Breast epithelium (tissue), 4 donors: ENCODE results near the gene CRYM. TPM values are rescaled to one million over a fixed set of nuclear protein-coding genes. Genes with fewer than 3 reads are reported as not detected.
"Not testable (repeated sequence)": the region's sequence is repeated elsewhere in the genome, so short reads cannot be mapped to it uniquely, and the experiment has no call there.

Experiments
- DNase-seq, 2 donors: peaks; one replicate each; pipeline ENCODE4 v3.0.0-alpha.2; 2019; ENCODE audit warnings: low spot score in 2 of 2
- H3K27ac ChIP-seq, 2 donors: fragments of 200-600 bp; sonication (generic) in 1 of 2; one replicate each; pipeline ENCODE4 v1.5.1; 2016 to 2019; ENCODE audit warnings: mild to moderate bottlenecking in 1 of 2
- H3K27me3 ChIP-seq, 2 donors: fragments of 200-600 bp; sonication (generic) in 1 of 2; one replicate each; pipeline versions ENCODE4 v1.5.1 to v1.6.0; 2017 to 2019; ENCODE audit warnings: control low read depth in 1 of 2, mild to moderate bottlenecking in 1 of 2
- H3K36me3 ChIP-seq: fragments of 200-600 bp; one replicate; pipeline ENCODE4 v1.5.1; 2019
- H3K4me1 ChIP-seq, 2 donors: fragments of 200-600 bp; sonication (generic); one replicate each; pipeline ENCODE4 v1.5.1; 2016 to 2019; ENCODE audit warnings: control low read depth in 1 of 2
- H3K4me3 ChIP-seq, 3 donors: fragments of 200-600 bp; sonication (generic); 1 replicate in 2 of 3; 2 replicates in 1 of 3; pipeline ENCODE4 v1.5.1; 2016 to 2019; ENCODE audit warnings: mild to moderate bottlenecking in 3 of 3, moderate library complexity in 2 of 3
- H3K9me3 ChIP-seq, 2 donors: fragments of 200-600 bp; sonication (generic) in 1 of 2; one replicate each; pipeline ENCODE4 v1.5.1; 2016 to 2019; ENCODE audit warnings: control low read depth in 1 of 2
- CTCF ChIP-seq, 3 donors: fragments of 450-650 bp; IDR thresholded peaks; one replicate each; pipeline ENCODE4 v1.5.1; 2016 to 2017; ENCODE audit warnings: antibody characterized with exemption in 3 of 3, mild to moderate bottlenecking in 3 of 3, moderate library complexity in 3 of 3
- POLR2A ChIP-seq: fragments of 450-650 bp; IDR thresholded peaks from one replicate; pipeline ENCODE4 v1.6.1; 2016; ENCODE audit warnings: antibody characterized with exemption, mild to moderate bottlenecking, moderate library complexity
- POLR2AphosphoS5 ChIP-seq, 3 donors: sonication (generic); formaldehyde crosslinking; IDR thresholded peaks; one replicate each; pipeline ENCODE4 v1.6.1; 2017; ENCODE audit warnings: antibody characterized with exemption in 3 of 3
- intact Hi-C: fragments of 100-400 bp; cut with DNase I; formaldehyde crosslinking; loops from one replicate; pipeline ENCODE4 v1.15.1; 2023; ENCODE audit warnings: low total_unique reads
- total RNA-seq, 3 donors: library from RNA; depleted of rRNA; stranded (reverse); fragments of >200 nt; gene quantifications; one replicate each; pipeline ENCODE4 v1.1.0, GENCODE V29; 2016

Gene CRYM
- total RNA-seq, 3 donors from 2014 or later: 0.98 to 5.0 (median 2.6) TPM

DNA sequence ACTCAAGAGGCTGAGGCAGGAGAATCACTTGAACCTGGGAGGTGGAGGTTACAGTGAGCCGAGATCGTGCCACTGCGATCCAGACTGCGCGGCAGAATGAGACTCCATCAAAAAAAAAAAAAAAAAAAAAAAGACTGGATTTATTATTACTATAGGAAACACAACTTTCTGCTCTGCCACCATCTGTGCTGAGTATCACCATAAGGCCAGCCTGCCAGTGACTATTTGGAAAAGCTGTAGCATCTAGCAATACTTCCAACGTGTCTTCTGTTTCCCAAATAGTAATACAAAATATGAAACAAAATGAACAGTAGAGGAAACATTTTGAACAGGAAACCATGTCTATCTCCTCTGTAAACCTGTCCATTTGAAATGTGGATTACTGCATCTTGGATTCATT is 43.6 kb upstream of the CRYM start:
- H3K36me3 ChIP-seq: no peaks in the 10 kb centered on the region
- no peaks in the 10 kb centered on the region for H3K27me3 ChIP-seq
- TF ChIP-seq CTCF (IDR thresholded peaks at IDR 0.05) (no peak), POLR2A (no peak), POLR2AphosphoS5 (IDR thresholded peaks at IDR 0.05) (no peak)
- intact Hi-C loops: no loop called here
- H3K4me1 ChIP-seq: no peaks in the 10 kb centered on the region
- no peak overlapping the region for H3K27ac ChIP-seq
- no peaks in the 10 kb centered on the region for H3K9me3 ChIP-seq
- no peak overlapping the region for H3K4me3 ChIP-seq
- DNase-seq: no peak

DNA sequence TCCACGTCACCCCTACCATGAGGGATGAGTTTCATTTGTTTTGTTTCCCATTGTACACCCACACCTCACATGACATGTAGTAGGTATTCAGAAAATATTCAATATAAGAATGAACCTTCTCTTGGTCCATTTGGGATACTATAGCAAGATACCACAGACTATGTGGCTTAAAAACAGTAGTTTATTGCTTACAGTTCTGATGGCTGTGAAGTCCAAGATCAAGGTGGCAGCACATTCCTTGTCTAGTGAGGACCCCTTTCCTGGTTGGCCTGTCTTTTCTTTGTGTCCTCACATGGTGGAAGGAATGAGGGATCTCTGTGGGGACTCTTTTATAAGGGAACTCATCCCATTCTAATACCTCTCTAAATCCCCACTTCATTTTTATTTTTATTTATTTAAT is 36.2 kb upstream of the CRYM start:
- Histone ChIP-seq H3K36me3 (no peaks in the 10 kb centered on the region), H3K4me3 (no peak overlapping the region), H3K27ac (no peak overlapping the region), H3K27me3 (no peaks in the 10 kb centered on the region), H3K9me3 (no peaks in the 10 kb centered on the region), H3K4me1 (no peaks in the 10 kb centered on the region)
- TF ChIP-seq POLR2AphosphoS5 (IDR thresholded peaks at IDR 0.05) (no peak), POLR2A (no peak), CTCF (IDR thresholded peaks at IDR 0.05) (no peak)
- intact Hi-C loops: no loop called here
- DNase-seq: no peak

DNA sequence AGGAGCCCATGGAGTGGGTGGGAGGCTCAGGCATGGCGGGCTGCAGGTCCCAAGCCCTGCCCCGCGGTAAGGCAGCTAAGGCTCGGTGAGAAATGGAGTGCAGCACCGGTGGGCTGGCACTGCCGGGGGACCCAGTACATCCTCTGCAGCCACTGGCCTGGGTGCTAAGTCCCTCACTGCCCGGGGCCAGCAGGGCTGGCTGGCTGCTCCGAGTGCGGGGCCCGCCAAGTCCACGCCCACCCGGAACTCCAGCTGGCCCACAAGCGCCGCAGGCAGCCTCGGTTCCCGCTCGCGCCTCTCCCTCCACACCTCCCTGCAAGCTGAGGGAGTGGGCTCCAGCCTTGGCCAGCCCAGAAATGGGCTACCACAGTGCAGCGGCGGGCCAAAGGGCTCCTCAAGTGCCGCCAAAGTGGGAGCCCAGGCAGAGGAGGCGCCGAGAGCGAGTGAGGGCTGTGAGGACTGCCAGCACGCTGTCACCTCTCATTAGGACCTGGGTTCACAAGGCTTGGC is 34.8 kb upstream of the CRYM start:
- H3K4me3 ChIP-seq, H3K4me1 ChIP-seq, H3K27ac ChIP-seq, H3K27me3 ChIP-seq, DNase-seq, intact Hi-C loops, H3K9me3 ChIP-seq, H3K36me3 ChIP-seq: not testable (repeated sequence)

DNA sequence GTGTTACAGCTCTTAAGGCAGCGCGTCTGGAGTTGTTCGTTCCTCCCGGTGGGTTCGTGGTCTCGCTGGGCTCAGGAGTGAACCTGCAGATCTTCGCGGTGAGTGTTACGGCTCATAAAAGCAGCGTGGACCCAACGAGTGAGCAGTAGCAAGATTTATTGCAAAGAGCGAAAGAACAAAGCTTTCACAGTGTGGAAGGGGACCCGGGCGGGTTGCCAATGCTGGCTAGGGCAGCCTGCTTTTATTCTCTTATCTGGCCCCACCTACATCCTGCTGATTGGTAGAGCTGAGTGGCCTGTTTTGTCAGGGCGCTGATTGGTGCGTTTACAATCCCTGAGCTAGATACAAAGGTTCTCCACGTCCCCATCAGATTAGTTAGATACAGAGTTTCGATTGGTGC is 34.0 kb upstream of the CRYM start:
- H3K4me3 ChIP-seq, H3K4me1 ChIP-seq, H3K27ac ChIP-seq, intact Hi-C loops, H3K9me3 ChIP-seq, H3K36me3 ChIP-seq, DNase-seq, H3K27me3 ChIP-seq: not testable (repeated sequence)

GRCh38 chr16:21306712-21307111 is 28.6 kb upstream of the CRYM start:
- H3K36me3 ChIP-seq, H3K9me3 ChIP-seq, intact Hi-C loops, DNase-seq, H3K4me1 ChIP-seq, H3K27ac ChIP-seq, H3K27me3 ChIP-seq, H3K4me3 ChIP-seq: not testable (repeated sequence)

DNA sequence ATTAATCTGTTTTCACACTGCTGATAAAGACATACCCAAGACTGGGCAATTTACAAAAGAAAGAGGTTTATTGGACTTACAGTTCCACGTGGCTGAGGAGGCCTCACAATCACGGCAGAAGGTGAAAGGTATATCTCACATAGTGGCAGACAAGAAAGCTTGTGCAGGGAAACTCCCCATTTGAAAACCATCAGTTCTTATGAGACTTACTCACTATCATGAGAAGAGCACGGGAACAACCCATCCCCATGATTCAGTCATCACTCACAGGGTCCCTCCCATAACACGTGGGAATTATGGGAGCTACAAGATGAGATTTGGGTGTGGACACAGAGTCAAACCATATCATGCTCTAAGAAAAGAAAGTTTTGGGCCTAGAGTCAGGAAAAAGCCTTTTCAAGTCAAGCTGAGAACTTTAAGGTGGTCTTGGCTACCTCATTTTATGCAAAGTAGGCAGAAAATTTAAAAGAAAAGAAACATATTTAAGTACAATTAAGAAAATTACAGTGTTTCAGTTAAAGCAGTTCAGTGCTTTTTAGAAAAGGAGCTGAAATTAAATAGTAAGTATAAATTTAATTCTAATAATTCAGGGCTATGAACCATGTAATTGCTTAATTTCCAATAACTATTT is 24.9 kb upstream of the CRYM start:
- H3K36me3 ChIP-seq: no peaks in the 10 kb centered on the region
- H3K9me3 ChIP-seq: no peaks in the 10 kb centered on the region
- no peaks in the 10 kb centered on the region for H3K27me3 ChIP-seq
- peak overlapping the region in 1 of 2 donors; percentile 13 for H3K27ac ChIP-seq
- TF ChIP-seq POLR2A (no peak), POLR2AphosphoS5 (IDR thresholded peaks at IDR 0.05) (no peak), CTCF (IDR thresholded peaks at IDR 0.05) (no peak)
- H3K4me3 ChIP-seq: peak overlapping the region in 1 of 3 donors; percentile 76
- H3K4me1 ChIP-seq: no peaks in the 10 kb centered on the region
- DNase-seq: no peak
- intact Hi-C loops: loop anchor here (5.0 kb wide), 1 partner anchor 451 kb away; no protein-coding TSS in a partner anchor
